IgD-negative memory B cell (primary cell): ENCODE results near the gene RGS14. TPM values are rescaled to one million over a fixed set of nuclear protein-coding genes. Genes with fewer than 3 reads are reported as not detected.
"Not testable (repeated sequence)": the region's sequence is repeated elsewhere in the genome, so short reads cannot be mapped to it uniquely, and the experiment has no call there.

Source experiments
- H3K27ac Mint-ChIP-seq, 3 donors: one replicate each; pipeline ENCODE4 v1.8.0; 2020 to 2022; ENCODE audit warnings: mild to moderate bottlenecking in 3 of 3, mixed read lengths in 3 of 3, moderate library complexity in 1 of 3
- H3K27me3 Mint-ChIP-seq: one replicate; pipeline ENCODE4 v1.8.0; 2021; ENCODE audit warnings: mixed read lengths
- H3K36me3 Mint-ChIP-seq: one replicate; pipeline ENCODE4 v1.8.0; 2020; ENCODE audit warnings: mild to moderate bottlenecking, mixed read lengths
- H3K4me1 Mint-ChIP-seq, 3 donors: one replicate each; pipeline ENCODE4 v1.8.0; 2020 to 2022; ENCODE audit warnings: mixed read lengths in 3 of 3, mild to moderate bottlenecking in 1 of 3
- H3K4me3 Mint-ChIP-seq, 4 donors: one replicate each; pipeline ENCODE4 v1.8.0; 2020 to 2022; ENCODE audit warnings: mild to moderate bottlenecking in 4 of 4, mixed read lengths in 4 of 4, moderate library complexity in 3 of 4
- H3K9me3 Mint-ChIP-seq, 3 donors: one replicate each; pipeline ENCODE4 v1.8.0; 2020 to 2021; ENCODE audit warnings: mixed read lengths in 3 of 3, mild to moderate bottlenecking in 1 of 3
- polyA plus RNA-seq: library from polyadenylated mRNA; unstranded; fragments of 300-500 nt; fragmentation: Illumina TruSeq; gene quantifications from one replicate; pipeline ENCODE4 v1.2.3, GENCODE V29; 2021

Gene RGS14
- polyA plus RNA-seq, 1 donor from 2014 or later: 49.5 TPM

GRCh38 chr5:177334155-177334551, 23.6 kb upstream of the RGS14 start:
- peaks cover 7% of the 10 kb centered on the region for H3K36me3 Mint-ChIP-seq
- H3K4me3 Mint-ChIP-seq: peak overlapping the region in 1 of 4 donors; percentile 65
- no peaks in the 10 kb centered on the region for H3K9me3 Mint-ChIP-seq
- peak overlapping the region in 1 of 3 donors; percentile 84 for H3K27ac Mint-ChIP-seq
- peaks cover 0 to 4% (median 2%) of the 10 kb centered on the region in 3 donors for H3K4me1 Mint-ChIP-seq
- no peaks in the 10 kb centered on the region for H3K27me3 Mint-ChIP-seq

DNA sequence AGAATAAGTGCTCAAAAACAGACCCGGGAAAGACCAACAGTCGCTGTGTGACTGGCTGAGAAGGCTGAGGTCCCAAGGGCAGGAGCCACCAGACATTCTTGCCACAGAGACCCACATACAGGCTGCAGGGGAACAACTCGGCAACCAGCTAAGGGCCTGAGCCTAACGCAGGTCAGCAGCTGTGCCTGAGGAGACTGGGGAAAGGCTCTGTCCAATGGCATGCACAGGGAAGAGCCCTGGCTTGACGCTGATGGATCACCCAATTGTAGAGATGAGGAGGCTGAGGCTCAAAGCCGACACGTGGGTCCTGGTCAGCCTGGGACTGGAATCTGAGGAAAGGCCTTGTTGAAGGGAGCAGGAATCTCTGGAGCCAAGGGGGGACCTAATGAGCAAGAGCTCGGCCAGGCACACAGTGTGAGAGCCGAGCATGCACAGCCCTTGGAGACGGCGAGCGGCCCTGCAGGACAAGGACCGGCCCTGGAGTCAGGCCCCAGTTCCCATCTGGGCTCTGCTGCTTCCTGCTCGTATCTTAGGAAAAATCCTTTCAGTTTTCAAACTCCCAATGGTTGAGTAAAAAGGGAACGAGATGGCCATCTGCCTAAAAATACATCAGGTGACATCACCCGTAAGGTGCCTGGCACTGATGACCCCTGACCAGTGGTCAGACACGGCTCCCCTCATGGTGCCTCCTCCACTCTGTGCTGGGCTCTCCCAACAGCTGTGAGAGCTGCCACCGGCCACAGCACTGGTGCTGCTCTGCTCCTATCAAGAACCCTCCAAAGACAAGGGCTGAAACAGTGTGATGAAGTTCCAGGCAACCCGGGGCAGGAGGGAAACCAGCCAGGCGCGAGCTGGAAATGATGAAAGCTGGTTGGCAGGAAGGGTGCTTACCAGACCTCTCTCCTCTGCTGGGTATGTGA, 22.7 kb upstream of the RGS14 start:
- Mint-ChIP-seq H3K36me3 (peaks cover 7% of the 10 kb centered on the region), H3K27me3 (no peaks in the 10 kb centered on the region), H3K4me1 (peaks cover 2 to 12% (median 3%) of the 10 kb centered on the region in 3 donors), H3K27ac (no peak overlapping the region), H3K9me3 (no peaks in the 10 kb centered on the region), H3K4me3 (no peak overlapping the region)

- peak overlapping the region in 1 of 3 donors; percentile 50 for H3K27ac Mint-ChIP-seq
- peaks cover under 1 to 13% (median 3%) of the 10 kb centered on the region in 3 donors for H3K4me1 Mint-ChIP-seq
- H3K9me3 Mint-ChIP-seq: no peaks in the 10 kb centered on the region
- peaks cover 2% of the 10 kb centered on the region for H3K36me3 Mint-ChIP-seq
- no peaks in the 10 kb centered on the region for H3K27me3 Mint-ChIP-seq
- H3K4me3 Mint-ChIP-seq: no peak overlapping the region
Observed at GRCh38 chr5:177335701-177336065, 22.0 kb upstream of the RGS14 start.

DNA sequence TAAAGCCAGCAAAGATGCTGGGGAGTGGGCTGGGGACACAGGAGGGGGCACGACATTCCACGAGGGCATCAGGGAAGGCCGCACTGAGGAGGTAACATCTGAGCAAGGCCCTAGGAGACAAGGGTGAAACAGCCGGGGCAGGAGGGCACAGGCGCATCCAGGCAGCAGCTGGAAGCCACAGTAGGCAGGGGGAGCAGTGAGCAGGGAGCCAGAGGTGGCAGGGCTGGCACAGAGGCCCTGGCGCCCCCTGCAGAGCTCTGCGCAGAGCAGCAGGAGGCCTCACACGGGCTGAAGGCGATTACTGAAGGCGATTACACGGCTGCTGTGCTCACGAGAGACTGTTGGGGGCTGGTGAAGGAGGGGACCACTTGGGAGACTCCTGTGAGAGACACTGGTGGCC, 21.6 kb upstream of the RGS14 start:
- no peak overlapping the region for H3K4me3 Mint-ChIP-seq
- H3K27ac Mint-ChIP-seq: peak overlapping the region in 1 of 3 donors; percentile 50
- H3K36me3 Mint-ChIP-seq: peaks cover 2% of the 10 kb centered on the region
- H3K9me3 Mint-ChIP-seq: no peaks in the 10 kb centered on the region
- no peaks in the 10 kb centered on the region for H3K27me3 Mint-ChIP-seq
- H3K4me1 Mint-ChIP-seq: peaks cover 0 to 13% (median 3%) of the 10 kb centered on the region in 3 donors

DNA sequence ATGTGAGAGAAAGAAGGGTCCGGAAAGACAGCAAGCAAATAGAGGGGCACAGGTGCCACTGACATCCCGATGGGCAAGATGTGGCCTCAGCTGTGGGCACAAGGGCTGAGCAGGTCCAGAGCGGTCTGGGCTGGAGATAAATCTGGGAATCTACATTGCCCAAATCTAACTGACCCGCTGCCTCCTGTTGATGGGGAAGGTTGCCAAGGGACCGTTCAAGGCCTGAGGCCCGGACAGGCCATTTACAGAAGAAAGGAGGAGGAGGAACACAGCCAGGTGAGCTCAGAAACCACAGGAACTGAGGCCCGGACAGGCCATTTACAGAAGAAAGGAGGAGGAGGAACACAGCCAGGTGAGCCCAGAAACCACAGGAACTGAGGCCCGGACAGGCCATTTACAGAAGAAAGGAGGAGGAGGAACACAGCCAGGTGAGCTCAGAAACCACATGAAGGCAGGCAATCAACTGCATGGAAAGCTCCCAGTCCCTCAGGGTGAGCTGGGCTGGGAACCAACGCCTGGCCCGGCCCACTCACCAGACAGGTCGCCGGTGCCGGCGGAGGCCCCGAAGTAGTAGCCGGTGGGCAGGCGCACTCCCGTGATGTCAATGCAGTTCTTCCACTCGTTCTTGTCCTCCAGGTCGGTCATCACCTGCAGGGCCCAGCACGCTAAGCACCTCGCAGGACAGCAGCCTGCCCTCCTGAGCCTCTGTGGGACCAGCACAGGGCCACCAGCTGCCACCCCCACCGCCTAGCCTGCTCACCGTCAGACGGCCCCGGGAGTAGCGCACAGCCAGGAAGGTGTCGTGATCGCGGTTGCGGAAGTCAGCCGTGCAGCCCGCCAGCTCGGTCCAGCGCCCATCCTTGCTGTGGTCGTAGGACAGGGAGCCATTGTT, 20.9 kb upstream of the RGS14 start:
- Mint-ChIP-seq H3K36me3 (peaks cover 3% of the 10 kb centered on the region), H3K4me1 (peaks cover 0 to 17% (median 3%) of the 10 kb centered on the region in 3 donors), H3K9me3 (no peaks in the 10 kb centered on the region), H3K27ac (peak overlapping the region in 1 of 3 donors; percentile 50), H3K4me3 (no peak overlapping the region), H3K27me3 (no peaks in the 10 kb centered on the region)

- no peaks in the 10 kb centered on the region for H3K9me3 Mint-ChIP-seq
- no peaks in the 10 kb centered on the region for H3K27me3 Mint-ChIP-seq
- no peak overlapping the region for H3K27ac Mint-ChIP-seq
- no peak overlapping the region for H3K4me3 Mint-ChIP-seq
- H3K36me3 Mint-ChIP-seq: peaks cover 3% of the 10 kb centered on the region
- peaks cover 1 to 20% (median 3%) of the 10 kb centered on the region in 3 donors for H3K4me1 Mint-ChIP-seq
Observed at GRCh38 chr5:177338251-177339106, 19.2 kb upstream of the RGS14 start.

GRCh38 chr5:177339107-177339638, 18.6 kb upstream of the RGS14 start:
- no peaks in the 10 kb centered on the region for H3K9me3 Mint-ChIP-seq
- H3K27ac Mint-ChIP-seq: no peak overlapping the region
- no peaks in the 10 kb centered on the region for H3K27me3 Mint-ChIP-seq
- H3K4me3 Mint-ChIP-seq: peak overlapping the region in 1 of 4 donors; percentile 60
- H3K4me1 Mint-ChIP-seq: peaks cover 4 to 18% (median 6%) of the 10 kb centered on the region in 3 donors
- H3K36me3 Mint-ChIP-seq: peaks cover 3% of the 10 kb centered on the region

DNA sequence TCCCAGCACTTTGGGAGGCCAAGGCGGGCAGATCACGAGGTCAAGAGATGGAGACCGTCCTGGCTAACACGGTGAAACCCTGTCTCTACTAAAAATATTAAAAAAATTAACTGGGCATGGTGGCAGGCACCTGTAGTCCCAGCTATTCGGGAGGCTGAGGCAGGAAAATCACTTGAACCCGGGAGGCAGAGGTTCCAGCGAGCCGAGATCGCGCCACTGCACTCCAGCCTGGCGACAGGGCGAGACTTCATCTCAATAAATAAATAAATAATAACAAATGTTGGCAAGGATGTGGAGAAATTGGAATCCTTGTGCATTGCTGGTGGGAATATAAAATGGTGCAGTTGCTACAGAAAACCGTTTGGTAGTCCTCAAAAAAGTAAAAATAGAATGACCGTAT, 14.7 kb upstream of the RGS14 start:
- peaks cover 13 to 18% (median 14%) of the 10 kb centered on the region in 3 donors for H3K4me1 Mint-ChIP-seq

GRCh38 chr5:177343777-177344176, 13.9 kb upstream of the RGS14 start:
- Mint-ChIP-seq H3K27ac (no peak overlapping the region), H3K4me3 (no peak overlapping the region), H3K4me1 (peaks cover 13 to 18% (median 14%) of the 10 kb centered on the region in 3 donors), H3K27me3 (no peaks in the 10 kb centered on the region), H3K9me3 (no peaks in the 10 kb centered on the region), H3K36me3 (peaks cover 2% of the 10 kb centered on the region)

More for the DNA sequence above, 14.7 kb upstream of the RGS14 start:
- not testable (repeated sequence) for H3K27ac Mint-ChIP-seq, H3K27me3 Mint-ChIP-seq, H3K36me3 Mint-ChIP-seq, H3K4me3 Mint-ChIP-seq, H3K9me3 Mint-ChIP-seq

GRCh38 chr5:177344891-177345290, 12.8 kb upstream of the RGS14 start:
- Mint-ChIP-seq H3K9me3 (no peaks in the 10 kb centered on the region), H3K4me3 (no peak overlapping the region), H3K27me3 (no peaks in the 10 kb centered on the region), H3K4me1 (peaks cover 22 to 24% (median 22%) of the 10 kb centered on the region in 3 donors), H3K27ac (no peak overlapping the region), H3K36me3 (peaks cover 2% of the 10 kb centered on the region)

GRCh38 chr5:177346820-177347219, 10.9 kb upstream of the RGS14 start:
- Mint-ChIP-seq H3K36me3 (no peaks in the 10 kb centered on the region), H3K4me1 (peaks cover 30 to 36% (median 33%) of the 10 kb centered on the region in 3 donors), H3K4me3 (peak overlapping the region in 1 of 4 donors; percentile 46), H3K27ac (no peak overlapping the region), H3K27me3 (no peaks in the 10 kb centered on the region), H3K9me3 (no peaks in the 10 kb centered on the region)

DNA sequence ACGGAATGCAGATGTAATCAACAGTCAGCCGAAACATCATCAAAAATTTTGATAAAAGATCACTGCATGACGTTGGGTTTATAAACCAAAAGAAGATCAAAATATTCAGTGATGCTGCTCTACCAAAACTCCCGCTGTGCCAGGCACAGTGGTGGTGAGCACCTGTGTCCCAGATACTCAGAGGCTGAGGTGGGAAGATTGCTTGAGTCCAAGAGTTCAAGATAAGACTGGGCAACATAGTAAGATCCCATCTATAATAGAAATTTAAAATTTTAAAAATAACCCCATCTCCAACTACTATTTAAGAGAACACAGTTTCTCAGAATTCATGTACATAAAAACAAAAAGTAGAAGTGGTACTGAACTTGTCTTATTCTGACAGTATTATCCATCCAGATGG, 10.0 kb upstream of the RGS14 start:
- H3K4me3 Mint-ChIP-seq: peak overlapping the region in 2 of 4 donors; percentile 23 to 32
- H3K36me3 Mint-ChIP-seq: no peaks in the 10 kb centered on the region
- H3K9me3 Mint-ChIP-seq: no peaks in the 10 kb centered on the region
- H3K27me3 Mint-ChIP-seq: no peaks in the 10 kb centered on the region
- H3K27ac Mint-ChIP-seq: no peak overlapping the region
- peaks cover 32 to 37% (median 34%) of the 10 kb centered on the region in 3 donors for H3K4me1 Mint-ChIP-seq

GRCh38 chr5:177349362-177349647, 8.4 kb upstream of the RGS14 start:
- Mint-ChIP-seq H3K9me3 (no peaks in the 10 kb centered on the region), H3K27ac (peak overlapping the region in 1 of 3 donors; percentile 99), H3K4me1 (peaks cover 29 to 39% (median 34%) of the 10 kb centered on the region in 3 donors), H3K4me3 (peak overlapping the region in 3 of 4 donors; percentile 67 to 99 (median 81)), H3K36me3 (peaks cover under 1% of the 10 kb centered on the region), H3K27me3 (no peaks in the 10 kb centered on the region)

- H3K27ac Mint-ChIP-seq: peak overlapping the region in 2 of 3 donors; percentile 99
- peaks cover 32 to 42% (median 35%) of the 10 kb centered on the region in 3 donors for H3K4me1 Mint-ChIP-seq
- H3K27me3 Mint-ChIP-seq: no peaks in the 10 kb centered on the region
- peak overlapping the region; percentile 81 to 99 (median 90) for H3K4me3 Mint-ChIP-seq
- peaks cover 2% of the 10 kb centered on the region for H3K36me3 Mint-ChIP-seq
- no peaks in the 10 kb centered on the region for H3K9me3 Mint-ChIP-seq
Observed at GRCh38 chr5:177349762-177350161, 8.0 kb upstream of the RGS14 start.
